Endothelial cell of umbilical vein (primary cell): Measurements from ENCODE around the gene OTULINL. TPM values are rescaled to one million over a fixed set of nuclear protein-coding genes. Genes with fewer than 3 reads are reported as not detected.

Experiments
- BruUV-seq: library from RNA; stranded (reverse); fragments of 400-500 nt; replicated peaks from 2 replicates; lab custom pipeline; 2021; lab: Mats Ljungman, UMichigan
- CTCF ChIA-PET: fragments of 300-600, 350-600 bp; sonication (Branson Sonifier 250); formaldehyde crosslinking; loops from one replicate; lab custom pipeline; 2021; ENCODE audit warnings: antibody characterized with exemption, inconsistent platforms; lab: Charles Lee
- POLR2A ChIA-PET: fragments of 300-600, 350-600 bp; sonication (Branson Sonifier 250); formaldehyde crosslinking; loops from one replicate; lab custom pipeline; 2021; ENCODE audit warnings: antibody characterized with exemption, inconsistent platforms; lab: Charles Lee
- DNase-seq: peaks from one replicate; pipeline ENCODE4 v3.0.0-alpha.2; 2011; ENCODE audit warnings: low read depth, low spot score
- FAIRE-seq: peaks from 2 replicates; lab custom pipeline; 2011; peaks lifted over from hg19 to GRCh38; lab: Jason Lieb, UNC
- H2AFZ ChIP-seq: 2 replicates; pipeline ENCODE4 v1.6.0; 2012; ENCODE audit warnings: low read depth, low read length, control low read depth, inconsistent platforms
- H3K27ac ChIP-seq: 2 replicates; pipeline ENCODE4 v1.5.1; 2011; ENCODE audit warnings: low read depth, mild to moderate bottlenecking, control low read depth, low read length, moderate library complexity; ENCODE audit not compliant: insufficient read depth
- H3K27me3 ChIP-seq, 2 experiments: 2 replicates each; pipeline versions ENCODE4 v1.6.0 to v1.6.1; 2011; ENCODE audit warnings: low read length in 2 of 2, mixed read lengths in 1 of 2; ENCODE audit not compliant: control insufficient read depth in 2 of 2, insufficient read depth in 2 of 2
- H3K36me3 ChIP-seq, 2 experiments: 2 replicates in 1 of 2; 3 replicates in 1 of 2; pipeline ENCODE4 v1.5.1; 2011; ENCODE audit warnings: low read length in 2 of 2, mild to moderate bottlenecking in 1 of 2, moderate library complexity in 1 of 2; ENCODE audit not compliant: control insufficient read depth in 2 of 2, insufficient read depth in 2 of 2; ENCODE audit errors: extremely low read depth in 1 of 2
- H3K4me1 ChIP-seq: 3 replicates; pipeline ENCODE4 v1.5.1; 2011; ENCODE audit warnings: mild to moderate bottlenecking, low read length; ENCODE audit not compliant: control insufficient read depth, insufficient read depth; ENCODE audit errors: extremely low read depth
- H3K4me2 ChIP-seq: 2 replicates; pipeline ENCODE4 v1.6.1; 2011; ENCODE audit warnings: low read length, control low read depth, mixed read lengths; ENCODE audit not compliant: insufficient read depth
- H3K4me3 ChIP-seq, 3 experiments: fragments of 200-600 bp in 1 of 3; sonication (generic), shearing (Covaris generic) in 1 of 3; replicated peaks in 1 of 3; 2 replicates each; pipeline ENCODE4 v1.5.1; 2011 to 2016; ENCODE audit warnings: control low read depth in 3 of 3, low read length in 3 of 3, mild to moderate bottlenecking in 2 of 3, inconsistent platforms in 1 of 3, low read depth in 1 of 3, moderate library complexity in 1 of 3; ENCODE audit not compliant: insufficient read depth in 1 of 3
- H3K79me2 ChIP-seq: 2 replicates; pipeline ENCODE4 v1.6.0; 2012; ENCODE audit warnings: low read length, inconsistent platforms; ENCODE audit not compliant: control insufficient read depth, insufficient read depth
- H3K9ac ChIP-seq: replicated peaks from 2 replicates; pipeline ENCODE3; 2011; ENCODE audit warnings: low read length, control low read depth; ENCODE audit not compliant: insufficient read depth; ENCODE audit errors: extremely low read depth
- H3K9me1 ChIP-seq: replicated peaks from 3 replicates; pipeline ENCODE4 v1.6.0; 2011; ENCODE audit warnings: mild to moderate bottlenecking, low read length; ENCODE audit not compliant: control insufficient read depth, insufficient read depth; ENCODE audit errors: extremely low read depth
- H3K9me3 ChIP-seq: replicated peaks from 2 replicates; pipeline ENCODE4 v1.5.1; 2012; ENCODE audit warnings: low read length, inconsistent platforms; ENCODE audit not compliant: control insufficient read depth, insufficient read depth
- H4K20me1 ChIP-seq: replicated peaks from 2 replicates; pipeline ENCODE3; 2011; ENCODE audit warnings: mild to moderate bottlenecking, low read length; ENCODE audit not compliant: control insufficient read depth, insufficient read depth; ENCODE audit errors: extremely low read depth
- EZH2 ChIP-seq: IDR thresholded peaks from 2 replicates; pipeline ENCODE4 v1.6.1; 2012; ENCODE audit warnings: borderline replicate concordance, low read depth, mild to moderate bottlenecking, moderate library complexity, low read length, inconsistent platforms; ENCODE audit not compliant: severe bottlenecking
- FOS ChIP-seq: IDR thresholded peaks from 2 replicates; pipeline ENCODE4 v1.6.1; 2011; ENCODE audit warnings: mild to moderate bottlenecking, low read length, moderate library complexity, borderline replicate concordance; ENCODE audit not compliant: insufficient read depth
- GATA2 ChIP-seq: IDR thresholded peaks from 2 replicates; pipeline ENCODE4 v1.7.0; 2011; ENCODE audit warnings: low read depth, mild to moderate bottlenecking, moderate library complexity, mixed read lengths, low read length; ENCODE audit not compliant: insufficient read length, insufficient read depth
- JUN ChIP-seq: IDR thresholded peaks from 2 replicates; pipeline ENCODE4 v1.6.1; 2011; ENCODE audit warnings: borderline replicate concordance, low read depth; ENCODE audit not compliant: insufficient read length, insufficient read depth
- MYC ChIP-seq: IDR thresholded peaks from one replicate; pipeline ENCODE4 v1.6.1; 2011; ENCODE audit warnings: mild to moderate bottlenecking, low read depth, low read length
- POLR2A ChIP-seq: IDR thresholded peaks from 2 replicates; pipeline ENCODE4 v1.6.1; 2012; ENCODE audit warnings: low read depth, mild to moderate bottlenecking, control low read depth, low read length
- POLR2AphosphoS5 ChIP-seq: IDR thresholded peaks from 2 replicates; pipeline ENCODE4 v1.6.1; 2012; ENCODE audit warnings: low read depth, mild to moderate bottlenecking, control low read depth, low read length, moderate library complexity; ENCODE audit not compliant: insufficient read depth
- dilution Hi-C: fragments of 300-500 bp; cut with MboI; formaldehyde crosslinking; loops from one replicate; pipeline ENCODE4 v1.15.0; 2019; ENCODE audit warnings: low sequenced_read_pairs; ENCODE audit not compliant: extremely low pct_ligation_motif_present
- intact Hi-C: fragments of 100-400 bp; cut with micrococcal nuclease; formaldehyde crosslinking; loops from one replicate; pipeline ENCODE4 v1.10.0; 2022
- polyA plus RNA-seq, 4 experiments: library from polyadenylated mRNA; depleted of rRNA in 3 of 4; stranded (reverse) in 3 of 4; unstranded in 1 of 4; fragments of >200 nt; gene quantifications; 2 replicates each; pipeline versions ENCODE4 v1.2.1 to v1.2.3, GENCODE V29; 2011 to 2012; ENCODE audit warnings: missing spikeins in 1 of 4
- total RNA-seq: library from RNA; stranded (reverse); gene quantifications from 2 replicates; pipeline ENCODE4 v1.2.3, GENCODE V29; 2021
- TF ChIP-seq, protein P1 (sequence below): IDR thresholded peaks from 2 replicates; pipeline ENCODE4 v1.6.1; 2011; ENCODE audit not compliant: insufficient read depth, insufficient read length
- TF ChIP-seq, protein P2 (sequence below), 2 donors: IDR thresholded peaks; 1 replicate in 1 of 2; 2 replicates in 1 of 2; pipeline ENCODE4 v1.5.1; 2011; ENCODE audit warnings: low read length in 2 of 2, mild to moderate bottlenecking in 2 of 2, moderate library complexity in 2 of 2, control low read depth in 1 of 2, inconsistent platforms in 1 of 2, low read depth in 1 of 2; ENCODE audit not compliant: insufficient read depth in 1 of 2; ENCODE audit errors: extremely low read depth in 1 of 2

The OTULINL gene
- total and polyA plus RNA-seq, 2 donors (not counting 3 experiments of a cell fraction or from before 2014, with no cell fraction given): 0.08 to 0.42 TPM

DNA sequence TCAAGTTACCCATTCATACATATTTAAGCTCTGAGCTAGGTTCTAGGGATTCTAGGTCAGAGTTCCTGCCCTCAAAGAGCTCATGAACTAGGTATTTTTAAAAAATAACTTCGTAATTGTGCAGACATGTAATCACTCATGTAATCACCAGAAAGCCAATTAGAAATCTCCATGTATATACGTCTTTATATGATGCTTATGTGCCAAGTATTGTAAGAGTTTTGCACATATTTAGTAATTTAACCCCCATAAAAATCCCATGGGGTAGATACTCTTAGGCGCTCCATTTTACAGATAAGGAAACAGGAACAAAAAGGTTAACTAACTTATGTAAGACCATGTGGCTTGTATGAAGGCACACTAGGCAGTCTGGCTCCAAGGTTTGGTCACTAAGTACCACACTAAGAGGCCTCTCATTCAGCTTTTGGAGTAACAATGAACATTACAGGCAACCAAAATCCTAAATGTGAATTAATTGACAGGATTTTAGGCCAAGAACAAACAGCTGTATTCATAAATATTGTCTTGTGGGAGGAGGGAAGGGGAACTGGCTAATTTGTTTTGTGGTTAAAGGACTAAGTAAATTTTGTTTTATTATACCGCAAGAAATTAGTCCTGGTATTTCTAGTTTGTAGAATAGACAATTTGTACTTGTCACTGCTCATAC lies 1.7 kb upstream of the OTULINL start:
- DNase-seq: no peak
- Histone ChIP-seq H3K9me3 (no peaks in the 10 kb centered on the region), H3K36me3 (no peaks in the 10 kb centered on the region), H3K79me2 (no peaks in the 10 kb centered on the region), H3K27me3 (peaks cover 29 to 42% of the 10 kb centered on the region in 2 experiments), H3K9ac (no peak overlapping the region), H3K4me1 (peaks cover 3% of the 10 kb centered on the region), H3K9me1 (no peaks in the 10 kb centered on the region), H4K20me1 (no peaks in the 10 kb centered on the region), H2AFZ (no peak overlapping the region), H3K4me2 (no peak overlapping the region), H3K4me3 (no peak overlapping the region), H3K27ac (no peak overlapping the region)
- dilution Hi-C loops: no loop called here
- TF ChIP-seq POLR2A: no peak
- intact Hi-C loops: no loop called here
- no peak for FAIRE-seq
- no TSS peak for BruUV-seq
- CTCF ChIA-PET: interaction anchor here (1.2 kb wide), 1 partner anchor 69 kb away, joined by 3 read pairs; no protein-coding TSS in a partner anchor
- POLR2A ChIA-PET: no interaction called here

DNA sequence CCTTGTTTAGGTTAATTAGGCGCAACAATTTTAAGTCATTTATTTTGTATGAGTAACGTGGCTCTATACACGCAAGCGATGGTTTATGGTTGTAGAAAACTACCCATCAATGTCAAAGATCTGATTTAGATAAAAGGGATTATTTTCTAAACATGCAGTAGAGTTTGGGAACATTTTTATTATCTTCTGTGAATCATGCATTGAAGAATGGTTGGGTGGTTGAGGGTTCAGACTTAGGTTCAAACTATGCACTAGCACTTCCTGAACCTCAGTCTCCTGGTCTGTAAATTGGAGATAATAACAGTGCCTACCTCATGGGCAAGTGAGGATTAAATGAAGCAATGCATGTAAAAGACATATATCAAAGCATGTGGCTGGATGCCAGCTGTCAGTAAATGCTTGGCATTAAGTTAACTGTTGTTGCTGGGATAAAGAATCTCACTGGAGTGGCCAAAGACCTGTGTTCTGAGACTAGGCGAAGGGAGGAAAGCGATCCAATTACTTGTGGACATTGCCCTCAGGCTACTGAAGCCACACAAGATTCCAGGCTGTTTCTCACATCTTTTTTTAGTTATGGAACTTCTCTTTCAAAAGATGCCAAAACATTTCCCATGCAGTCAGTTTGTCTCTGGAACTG lies 1.1 kb upstream of the OTULINL start:
- Histone ChIP-seq H3K4me3 (no peak overlapping the region), H3K9me1 (no peaks in the 10 kb centered on the region), H4K20me1 (no peaks in the 10 kb centered on the region), H3K4me2 (no peak overlapping the region), H3K36me3 (no peaks in the 10 kb centered on the region), H3K27ac (no peak overlapping the region), H2AFZ (no peak overlapping the region), H3K4me1 (peaks cover 3% of the 10 kb centered on the region), H3K9me3 (no peaks in the 10 kb centered on the region), H3K79me2 (no peaks in the 10 kb centered on the region), H3K27me3 (peaks cover 30 to 46% of the 10 kb centered on the region in 2 experiments), H3K9ac (no peak overlapping the region)
- ChIA-PET POLR2A (no interaction called here), CTCF (interaction anchor here (1.2 kb wide), 1 partner anchor 68 kb away, joined by 3 read pairs; no protein-coding TSS in a partner anchor)
- intact Hi-C loops: no loop called here
- TF ChIP-seq, protein P1, sequence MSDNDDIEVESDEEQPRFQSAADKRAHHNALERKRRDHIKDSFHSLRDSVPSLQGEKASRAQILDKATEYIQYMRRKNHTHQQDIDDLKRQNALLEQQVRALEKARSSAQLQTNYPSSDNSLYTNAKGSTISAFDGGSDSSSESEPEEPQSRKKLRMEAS: no peak
- TF ChIP-seq JUN (no peak), POLR2AphosphoS5 (no peak), MYC (no peak), POLR2A (no peak), EZH2 (no peak), GATA2 (no peak), FOS (no peak)
- TF ChIP-seq, protein P2, sequence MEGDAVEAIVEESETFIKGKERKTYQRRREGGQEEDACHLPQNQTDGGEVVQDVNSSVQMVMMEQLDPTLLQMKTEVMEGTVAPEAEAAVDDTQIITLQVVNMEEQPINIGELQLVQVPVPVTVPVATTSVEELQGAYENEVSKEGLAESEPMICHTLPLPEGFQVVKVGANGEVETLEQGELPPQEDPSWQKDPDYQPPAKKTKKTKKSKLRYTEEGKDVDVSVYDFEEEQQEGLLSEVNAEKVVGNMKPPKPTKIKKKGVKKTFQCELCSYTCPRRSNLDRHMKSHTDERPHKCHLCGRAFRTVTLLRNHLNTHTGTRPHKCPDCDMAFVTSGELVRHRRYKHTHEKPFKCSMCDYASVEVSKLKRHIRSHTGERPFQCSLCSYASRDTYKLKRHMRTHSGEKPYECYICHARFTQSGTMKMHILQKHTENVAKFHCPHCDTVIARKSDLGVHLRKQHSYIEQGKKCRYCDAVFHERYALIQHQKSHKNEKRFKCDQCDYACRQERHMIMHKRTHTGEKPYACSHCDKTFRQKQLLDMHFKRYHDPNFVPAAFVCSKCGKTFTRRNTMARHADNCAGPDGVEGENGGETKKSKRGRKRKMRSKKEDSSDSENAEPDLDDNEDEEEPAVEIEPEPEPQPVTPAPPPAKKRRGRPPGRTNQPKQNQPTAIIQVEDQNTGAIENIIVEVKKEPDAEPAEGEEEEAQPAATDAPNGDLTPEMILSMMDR (IDR thresholded peaks at IDR 0.05; ENCODE audit: extremely low read depth in 1 of 2, insufficient read depth in 1 of 2, low read depth in 1 of 2, low read length in 2 of 2): no peak
- dilution Hi-C loops: no loop called here
- DNase-seq (no peak), FAIRE-seq (no peak)
- BruUV-seq: no TSS peak
